Naive thymus-derived CD4-positive, alpha-beta T cell (primary cell): ENCODE results near the gene MED14. TPM values are rescaled to one million over a fixed set of nuclear protein-coding genes. Genes with fewer than 3 reads are reported as not detected.

Experiments used
- ATAC-seq: fragments of 150-1000 bp; cut with Tn5 transposase; 2 replicates; pipeline ENCODE4 v1.10.0; 2021; ENCODE audit warnings: mild to moderate bottlenecking, moderate library complexity
- CTCF ChIA-PET: fragments of 350-600 bp; sonication (Branson Sonifier 250); formaldehyde crosslinking; loops from one replicate; lab custom pipeline; 2021; ENCODE audit warnings: antibody characterized with exemption; lab: Charles Lee
- POLR2A ChIA-PET: fragments of 350-600 bp; sonication (Branson Sonifier 250); formaldehyde crosslinking; loops from one replicate; lab custom pipeline; 2021; ENCODE audit warnings: antibody characterized with exemption, inconsistent platforms; lab: Charles Lee
- DNase-seq, 9 donors: peaks; one replicate each; pipeline versions ENCODE4 v3.0.0 to v3.0.0-alpha.2; 2020 to 2022; ENCODE audit warnings: mixed read lengths in 1 of 9
- H3K27ac ChIP-seq: one replicate; pipeline ENCODE4 v1.7.0; 2013; ENCODE audit warnings: mild to moderate bottlenecking, low read depth, low read length, moderate library complexity
- H3K27me3 ChIP-seq, 2 donors: one replicate each; pipeline ENCODE4 v1.7.0; 2013; ENCODE audit warnings: low read length in 2 of 2, mild to moderate bottlenecking in 2 of 2, moderate library complexity in 2 of 2; ENCODE audit not compliant: control insufficient read depth in 2 of 2, insufficient read depth in 2 of 2
- H3K36me3 ChIP-seq, 3 experiments: 1 replicate in 2 of 3; 2 replicates in 1 of 3; pipeline ENCODE4 v1.7.0; 2013; ENCODE audit warnings: low read length in 3 of 3, mild to moderate bottlenecking in 3 of 3, moderate library complexity in 1 of 3; ENCODE audit not compliant: insufficient read depth in 3 of 3, control insufficient read depth in 2 of 3
- H3K4me1 ChIP-seq, 2 donors: one replicate each; pipeline ENCODE4 v1.7.0; 2013; ENCODE audit warnings: low read length in 2 of 2, mild to moderate bottlenecking in 2 of 2, moderate library complexity in 1 of 2; ENCODE audit not compliant: control insufficient read depth in 2 of 2, insufficient read depth in 2 of 2
- H3K4me3 ChIP-seq: 2 replicates; pipeline ENCODE4 v1.7.0; 2013; ENCODE audit warnings: mild to moderate bottlenecking, low read length
- H3K9me3 ChIP-seq, 3 experiments: 1 replicate in 2 of 3; 2 replicates in 1 of 3; pipeline ENCODE4 v1.7.0; 2013; ENCODE audit warnings: low read length in 3 of 3; ENCODE audit not compliant: control insufficient read depth in 2 of 3
- H3K27ac Mint-ChIP-seq, 9 donors: one replicate each; pipeline ENCODE4 v1.8.0; 2020 to 2022; ENCODE audit warnings: mixed read lengths in 9 of 9, mild to moderate bottlenecking in 8 of 9, moderate library complexity in 5 of 9, inconsistent platforms in 2 of 9
- H3K27me3 Mint-ChIP-seq, 5 donors: one replicate each; pipeline ENCODE4 v1.8.0; 2021 to 2022; ENCODE audit warnings: mixed read lengths in 5 of 5, mild to moderate bottlenecking in 1 of 5
- H3K36me3 Mint-ChIP-seq, 5 donors: one replicate each; pipeline ENCODE4 v1.8.0; 2020 to 2022; ENCODE audit warnings: mixed read lengths in 5 of 5, mild to moderate bottlenecking in 3 of 5, inconsistent platforms in 1 of 5
- H3K4me1 Mint-ChIP-seq, 7 donors: one replicate each; pipeline ENCODE4 v1.8.0; 2020 to 2022; ENCODE audit warnings: mixed read lengths in 7 of 7, mild to moderate bottlenecking in 3 of 7, inconsistent platforms in 1 of 7
- H3K4me3 Mint-ChIP-seq, 10 donors: one replicate each; pipeline ENCODE4 v1.8.0; 2020 to 2022; ENCODE audit warnings: mild to moderate bottlenecking in 10 of 10, mixed read lengths in 10 of 10, moderate library complexity in 6 of 10, inconsistent platforms in 2 of 10
- H3K9me3 Mint-ChIP-seq, 11 donors: one replicate each; pipeline ENCODE4 v1.8.0; 2020 to 2022; ENCODE audit warnings: mixed read lengths in 11 of 11, mild to moderate bottlenecking in 4 of 11, inconsistent platforms in 1 of 11, moderate library complexity in 1 of 11
- intact Hi-C, 2 donors: fragments of 100-400 bp; cut with micrococcal nuclease; formaldehyde crosslinking; loops; one replicate each; pipeline ENCODE4 v1.15.1; 2023
- polyA plus RNA-seq, 2 donors: library from polyadenylated mRNA; unstranded; fragments of 300-500 nt; fragmentation: Illumina TruSeq; gene quantifications; one replicate each; pipeline ENCODE4 v1.2.3, GENCODE V29; 2021
- total RNA-seq, 6 experiments: library from RNA in 5 of 6; stranded (reverse) in 5 of 6; gene quantifications; 1 replicate in 5 of 6; 2 replicates in 1 of 6; pipeline ENCODE4 v1.2.3 and lab custom pipeline; 2021 to 2026

The MED14 gene
- total and polyA plus RNA-seq, 7 experiments from 2014 or later: 6.9 to 49.5 (median 42.1) TPM

DNA sequence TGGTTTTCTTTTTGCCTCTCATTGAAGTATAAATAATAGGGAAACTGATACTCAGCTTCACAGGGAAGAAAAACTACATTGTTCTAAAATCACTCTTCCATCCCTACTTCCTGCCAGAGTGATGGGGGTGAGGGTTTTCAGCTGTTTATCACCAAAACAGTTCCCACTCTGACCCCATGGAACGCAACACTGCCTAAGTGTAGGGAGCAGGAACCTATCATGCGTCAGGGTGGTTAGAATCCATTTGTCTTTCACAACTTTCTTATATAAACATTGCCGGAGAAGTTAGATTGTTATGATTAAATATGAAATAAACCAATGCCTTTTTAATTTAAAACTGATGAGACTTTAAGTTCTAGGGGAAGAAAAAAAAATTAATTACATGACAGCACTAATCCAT lies 128.0 kb downstream of the MED14 start:
- POLR2A ChIA-PET: no interaction called here

DNA sequence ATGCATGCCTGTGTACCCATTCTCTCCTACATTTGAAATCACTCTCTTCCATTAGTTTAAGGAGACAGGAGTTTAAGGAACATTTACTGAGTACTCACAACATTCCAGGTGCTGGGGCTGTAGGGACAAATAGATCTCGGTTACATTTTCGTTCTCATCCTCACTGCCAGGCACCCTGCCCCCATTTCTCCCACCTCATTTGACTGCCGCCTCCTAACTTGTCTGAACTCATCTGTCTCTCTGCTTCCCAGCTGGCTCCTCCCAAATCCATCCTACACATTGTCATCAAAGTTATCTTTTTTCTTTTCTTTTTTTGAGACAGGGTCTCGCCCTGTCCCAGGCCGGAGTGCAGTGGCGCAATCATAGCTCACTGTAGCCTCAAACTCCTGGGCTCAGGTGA lies 131.9 kb downstream of the MED14 start:
- no peak overlapping the region for H3K4me3 ChIP-seq
- no peak overlapping the region for H3K27ac ChIP-seq
- no peaks in the 10 kb centered on the region for H3K27me3 Mint-ChIP-seq
- intact Hi-C loops: no loop called here
- H3K4me1 ChIP-seq: no peaks in the 10 kb centered on the region
- H3K9me3 ChIP-seq: no peaks in the 10 kb centered on the region
- DNase-seq: no peak
- no peak for ATAC-seq
- CTCF ChIA-PET: interaction anchor here (0.6 to 0.7 kb wide), 2 partner anchors 59 to 63 kb away, joined by 3 read pairs; no protein-coding TSS in a partner anchor
- peak overlapping the region in 2 of 9 donors; percentile 19 to 51 for H3K27ac Mint-ChIP-seq
- no peak overlapping the region for H3K4me3 Mint-ChIP-seq
- POLR2A ChIA-PET: no interaction called here
- H3K4me1 Mint-ChIP-seq: peaks cover 0 to 2% (median 0%) of the 10 kb centered on the region in 7 donors
- H3K9me3 Mint-ChIP-seq: no peaks in the 10 kb centered on the region
- no peaks in the 10 kb centered on the region for H3K27me3 ChIP-seq
- peaks cover 7 to 20% (median 12%) of the 10 kb centered on the region in 3 experiments for H3K36me3 ChIP-seq
- peaks cover 0 to 24% (median 10%) of the 10 kb centered on the region in 5 donors for H3K36me3 Mint-ChIP-seq

More for the DNA sequence above, 128.0 kb downstream of the MED14 start:
- intact Hi-C loops: no loop called here
- Histone ChIP-seq H3K9me3 (no peaks in the 10 kb centered on the region), H3K27ac (no peak overlapping the region), H3K4me1 (no peaks in the 10 kb centered on the region), H3K4me3 (no peak overlapping the region), H3K36me3 (peaks cover 0 to 4% (median 0%) of the 10 kb centered on the region in 3 experiments), H3K27me3 (no peaks in the 10 kb centered on the region)
- CTCF ChIA-PET: no interaction called here
- ATAC-seq: no peak
- no peak for DNase-seq
- Mint-ChIP-seq H3K9me3 (no peaks in the 10 kb centered on the region), H3K27ac (no peak overlapping the region), H3K36me3 (peaks cover 0 to 9% (median 6%) of the 10 kb centered on the region in 5 donors), H3K27me3 (no peaks in the 10 kb centered on the region), H3K4me1 (peaks cover 0 to 2% (median 0%) of the 10 kb centered on the region in 7 donors), H3K4me3 (no peak overlapping the region)

Other genes starting within 250 kb of the MED14 start
- 10 to 100 TPM; 72.0 to 98.6 (median 82.5) TPM for gene ATP6AP2, start 154.6 kb downstream of the MED14 start, total RNA-seq
- 100 to 1,000 TPM; 183 to 195 TPM for gene ATP6AP2, start 154.6 kb downstream of the MED14 start, polyA plus RNA-seq
- not detected for gene MPC1L, start 112.1 kb downstream of the MED14 start, total RNA-seq
- gene MPC1L, start 112.1 kb downstream of the MED14 start, polyA plus RNA-seq: not detected
- 10 to 100 TPM; 15.0 to 25.4 (median 22.2) TPM for gene CXorf38, start 88.0 kb downstream of the MED14 start, total RNA-seq
- 10 to 100 TPM; 34.7 to 34.8 TPM for gene CXorf38, start 88.0 kb downstream of the MED14 start, polyA plus RNA-seq